HG02571 (cell line): ENCODE measurements around the gene IFRD2.
A peak's percentile ranks its signal among the peaks of the same experiment; 100 is the strongest.
"Not testable (repeated sequence)": the region's sequence is repeated elsewhere in the genome, so short reads cannot be mapped to it uniquely, and the experiment has no call there.

Source experiments
- ATAC-seq: cut with Tn5 transposase; IDR thresholded peaks from one replicate; pipeline ENCODE4 v1.9.1; 2021; ENCODE audit warnings: mild to moderate bottlenecking, moderate library complexity; ENCODE audit not compliant: unreplicated experiment

IFRD2 gene

DNA sequence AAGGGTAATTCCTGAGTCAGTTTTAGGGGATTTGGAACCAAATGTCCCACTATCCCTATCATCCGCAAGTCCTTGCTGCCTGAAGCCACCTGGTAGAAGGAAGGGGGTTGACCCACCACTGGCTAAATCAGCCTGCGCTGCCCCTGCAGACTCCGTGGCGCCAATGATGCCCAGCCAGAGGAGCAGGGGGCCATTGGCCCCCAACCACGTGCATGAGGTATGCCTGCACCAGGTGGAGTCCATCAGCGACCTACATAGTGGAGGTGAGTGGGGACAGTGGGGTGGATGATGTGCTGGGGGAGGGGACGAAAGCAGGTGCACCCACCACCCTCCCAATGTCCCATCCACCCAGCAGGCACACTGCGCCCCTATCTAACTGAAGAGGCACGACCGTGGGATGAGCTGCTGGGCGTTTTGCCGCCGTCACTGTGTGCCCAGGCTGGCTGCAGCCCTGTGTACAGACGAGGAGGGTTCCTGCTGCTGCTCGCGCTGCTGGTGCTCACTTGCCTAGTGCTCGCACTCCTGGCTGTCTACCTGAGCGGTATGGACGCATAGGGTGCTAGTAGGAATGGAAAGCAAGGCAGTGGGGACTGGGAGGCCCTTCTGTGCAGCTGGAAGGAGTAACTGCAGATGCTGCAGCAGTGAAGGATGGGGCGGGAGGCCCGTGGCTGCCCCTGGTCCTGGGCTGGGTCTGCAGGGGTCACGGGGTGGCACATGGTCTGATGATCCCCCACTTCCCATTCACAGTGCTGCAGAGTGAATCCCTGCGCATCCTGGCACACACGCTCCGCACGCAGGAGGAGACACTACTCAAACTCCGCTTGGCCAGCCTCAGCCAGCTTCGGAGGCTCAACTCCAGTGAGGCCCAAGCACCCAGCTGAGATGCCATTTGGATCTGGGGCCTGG lies 5.7 kb downstream of the IFRD2 start:
- no peak for ATAC-seq

- ATAC-seq: not testable (repeated sequence)
Measured at GRCh38 chr3:50284121-50284520, 8.1 kb downstream of the IFRD2 start.

DNA sequence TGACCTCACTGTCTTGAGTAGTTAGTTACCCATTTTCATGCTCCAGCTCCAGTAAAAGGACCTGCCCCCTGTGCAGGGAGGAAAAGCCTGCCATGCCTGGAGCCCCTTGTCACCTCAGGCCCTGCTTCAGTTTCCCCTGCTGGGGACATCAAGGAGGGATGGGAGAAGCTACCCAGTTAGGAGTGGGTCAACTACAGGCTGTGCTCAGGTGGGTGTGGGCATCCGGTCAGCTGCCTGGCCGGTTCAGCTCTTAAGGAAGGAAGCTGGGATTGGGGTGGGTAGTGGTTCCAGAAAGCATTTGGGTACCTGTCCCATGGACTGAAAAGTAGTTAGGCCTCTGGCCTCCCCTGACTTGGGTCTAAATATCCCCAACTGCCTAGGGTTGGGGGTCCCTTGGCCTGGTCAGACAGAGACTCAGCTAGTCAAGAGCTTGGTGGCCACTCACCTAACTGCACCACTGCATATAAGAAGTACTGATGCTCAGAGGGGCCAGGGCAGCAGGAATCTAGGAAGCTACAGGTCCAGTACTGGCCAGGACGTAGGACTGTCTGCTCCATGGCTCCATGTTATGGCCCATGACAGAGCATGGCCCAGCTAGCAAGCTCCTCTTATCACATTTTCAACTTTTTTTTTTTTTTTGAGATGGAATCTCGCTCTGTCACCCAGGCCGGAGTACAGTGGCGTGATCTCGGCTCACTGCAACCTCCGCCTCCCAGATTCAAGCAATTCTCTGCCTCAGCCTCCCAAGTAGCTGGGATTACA lies 12.8 kb downstream of the IFRD2 start:
- no peak for ATAC-seq

- ATAC-seq: no peak
Measured at GRCh38 chr3:50278880-50279224, 13.4 kb downstream of the IFRD2 start, which contains the start of gene LSMEM2. Gene LSMEM2 (plus strand): TSS chr3:50279087. CDS start chr3:50279114, 27 bp downstream.

- ATAC-seq: no peak
Measured at GRCh38 chr3:50278123-50278879, 13.9 kb downstream of the IFRD2 start.

DNA sequence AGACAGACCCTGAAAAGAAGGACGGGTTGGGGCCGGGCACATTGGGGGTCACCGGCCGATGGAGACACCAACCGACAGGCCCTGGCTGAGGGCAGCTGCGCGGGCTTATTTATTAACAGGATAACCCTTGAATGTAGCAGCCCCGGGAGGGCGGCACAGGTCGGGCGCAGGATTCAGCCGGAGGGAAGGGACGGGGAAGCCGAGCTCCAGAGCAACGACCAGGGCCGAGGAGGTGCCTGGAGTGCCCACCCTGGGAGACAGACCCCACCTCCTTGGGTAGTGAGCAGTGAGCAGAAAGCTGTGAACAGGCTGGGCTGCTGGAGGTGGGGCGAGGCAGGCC lies 15.5 kb downstream of the IFRD2 start:
- no peak for ATAC-seq

- no peak for ATAC-seq
Measured at GRCh38 chr3:50275996-50276761, 16.1 kb downstream of the IFRD2 start.

DNA sequence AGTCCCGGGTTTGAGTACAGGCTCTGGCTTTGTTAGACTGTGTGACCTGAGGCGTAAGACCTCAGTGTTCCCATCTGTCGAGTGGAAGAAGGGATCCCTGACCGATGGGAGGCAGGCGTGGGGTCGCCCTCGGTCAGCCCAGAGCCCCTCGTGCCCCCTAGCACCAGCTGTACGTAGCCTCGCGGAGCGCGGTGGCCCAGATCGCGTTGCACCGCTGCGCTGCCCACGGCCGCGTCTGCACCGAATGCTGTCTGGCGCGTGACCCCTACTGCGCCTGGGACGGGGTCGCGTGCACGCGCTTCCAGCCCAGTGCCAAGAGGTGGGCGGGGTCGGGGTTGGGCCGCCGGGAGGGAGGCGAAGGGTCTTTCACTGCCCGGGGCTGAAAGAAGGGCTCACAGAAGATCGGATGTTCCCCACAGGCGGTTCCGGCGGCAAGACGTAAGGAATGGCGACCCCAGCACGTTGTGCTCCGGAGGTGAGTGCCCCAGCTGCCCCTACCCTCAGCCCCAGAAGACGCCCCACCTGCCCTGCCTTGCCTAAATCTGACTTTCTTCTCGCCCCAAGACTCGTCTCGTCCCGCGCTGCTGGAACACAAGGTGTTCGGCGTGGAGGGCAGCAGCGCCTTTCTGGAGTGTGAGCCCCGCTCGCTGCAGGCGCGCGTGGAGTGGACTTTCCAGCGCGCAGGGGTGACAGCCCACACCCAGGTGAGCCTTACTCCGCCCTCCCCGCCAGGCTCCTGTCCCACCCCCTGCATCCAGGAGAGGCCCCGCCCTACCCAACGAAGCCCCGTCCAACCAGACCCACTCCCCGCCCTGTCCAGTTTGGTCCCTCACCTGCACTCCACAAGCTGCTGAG lies 16.9 kb downstream of the IFRD2 start:
- ATAC-seq: no peak

- ATAC-seq: no peak
Measured at GRCh38 chr3:50274371-50275104, 17.7 kb downstream of the IFRD2 start.

- no peak for ATAC-seq
Measured at GRCh38 chr3:50273689-50274065, 18.6 kb downstream of the IFRD2 start.

DNA sequence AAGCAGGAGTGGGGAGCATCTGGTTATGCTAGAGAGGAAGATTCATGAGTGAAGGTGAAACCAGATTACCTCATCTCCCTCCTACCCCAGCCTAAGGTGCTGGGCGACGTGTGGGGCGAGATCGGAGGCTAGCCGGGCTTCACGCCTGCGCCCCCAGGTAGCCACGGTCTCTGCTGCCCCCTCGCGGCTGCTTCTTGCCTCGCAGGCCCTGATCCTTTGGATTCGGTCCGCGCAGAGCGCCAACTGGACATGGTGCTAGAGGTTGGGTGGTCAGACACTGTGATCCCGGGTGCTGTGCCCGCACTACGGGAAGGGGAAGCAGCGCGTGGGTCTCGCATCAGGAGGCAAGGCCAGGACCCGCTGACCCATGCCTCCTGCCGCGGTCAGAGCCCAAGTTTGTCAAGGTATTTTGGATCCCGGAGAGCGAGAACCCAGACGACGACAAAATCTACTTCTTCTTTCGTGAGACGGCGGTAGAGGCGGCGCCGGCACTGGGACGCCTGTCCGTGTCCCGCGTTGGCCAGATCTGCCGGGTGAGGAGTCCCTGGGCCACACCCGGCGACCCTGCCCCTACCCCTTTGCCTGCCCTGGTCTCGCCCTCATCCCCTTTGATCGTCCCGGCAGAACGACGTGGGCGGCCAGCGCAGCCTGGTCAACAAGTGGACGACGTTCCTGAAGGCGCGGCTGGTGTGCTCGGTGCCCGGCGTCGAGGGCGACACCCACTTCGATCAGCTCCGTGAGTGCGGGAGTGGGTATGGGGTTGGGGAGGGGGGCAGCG lies 19.1 kb downstream of the IFRD2 start:
- ATAC-seq: peak; percentile 67

- not testable (repeated sequence) for ATAC-seq
Measured at GRCh38 chr3:50272538-50272910, 19.7 kb downstream of the IFRD2 start.

- no peak for ATAC-seq
Measured at GRCh38 chr3:50271314-50271936, 20.8 kb downstream of the IFRD2 start.

GRCh38 chr3:50270422-50271224 lies 21.6 kb downstream of the IFRD2 start:
- no peak for ATAC-seq

- ATAC-seq: no peak
Measured at GRCh38 chr3:50269977-50270413, 22.2 kb downstream of the IFRD2 start.

DNA sequence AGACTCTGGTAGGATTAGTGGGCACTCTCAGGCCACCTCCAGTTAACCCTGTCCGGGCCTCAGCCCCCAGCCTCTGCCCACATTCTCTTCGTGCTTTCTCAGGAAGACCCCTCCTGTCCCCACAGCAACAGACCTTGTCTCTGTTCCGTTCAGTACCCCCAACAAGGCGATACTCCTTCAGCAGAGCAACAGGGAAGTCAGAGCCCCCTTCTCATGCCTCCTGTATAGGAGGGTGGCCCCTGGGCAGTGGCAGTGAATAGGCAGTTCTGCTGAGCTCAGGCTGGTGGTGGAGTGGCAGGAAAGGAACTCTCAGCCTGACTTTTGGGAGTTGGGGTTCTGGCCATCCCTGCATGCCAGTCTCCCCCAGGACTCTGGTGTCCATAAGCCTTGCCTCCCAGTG lies 22.8 kb downstream of the IFRD2 start:
- no peak for ATAC-seq
